Epithelial cell of prostate (primary cell): ENCODE data around the gene HIP1.
"Not testable (repeated sequence)": the region's sequence is repeated elsewhere in the genome, so short reads cannot be mapped to it uniquely, and the experiment has no call there.

ENCODE experiments used
- DNase-seq: peaks from one replicate; pipeline ENCODE4 v3.0.0-alpha.2; 2011; ENCODE audit warnings: low read depth, low spot score
- H3K27ac ChIP-seq: fragments of 450-650 bp; 2 replicates; pipeline ENCODE4 v1.5.1; 2017; ENCODE audit warnings: mild to moderate bottlenecking

HIP1 gene

GRCh38 chr7:75717746-75718145, 21.0 kb downstream of the HIP1 start:
- not testable (repeated sequence) for DNase-seq
- peak overlapping the region; percentile 57 for H3K27ac ChIP-seq

GRCh38 chr7:75716992-75717626, 21.6 kb downstream of the HIP1 start:
- peak overlapping the region; percentile 57 for H3K27ac ChIP-seq
- DNase-seq: no peak

- no peak overlapping the region for H3K27ac ChIP-seq
- no peak for DNase-seq
Observed at GRCh38 chr7:75715864-75716263, 22.9 kb downstream of the HIP1 start.

- no peak overlapping the region for H3K27ac ChIP-seq
- no peak for DNase-seq
Observed at GRCh38 chr7:75712517-75713361, 26.0 kb downstream of the HIP1 start.

- H3K27ac ChIP-seq: no peak overlapping the region
- no peak for DNase-seq
Observed at GRCh38 chr7:75711656-75712514, 26.9 kb downstream of the HIP1 start.

- H3K27ac ChIP-seq: no peak overlapping the region
- no peak for DNase-seq
Observed at GRCh38 chr7:75711076-75711475, 27.7 kb downstream of the HIP1 start.

- H3K27ac ChIP-seq: no peak overlapping the region
- DNase-seq: no peak
Observed at GRCh38 chr7:75704928-75705327, 33.8 kb downstream of the HIP1 start.

GRCh38 chr7:75702515-75702914, 36.2 kb downstream of the HIP1 start:
- no peak overlapping the region for H3K27ac ChIP-seq
- DNase-seq: no peak

GRCh38 chr7:75699993-75700392, 38.7 kb downstream of the HIP1 start:
- no peak for DNase-seq
- H3K27ac ChIP-seq: no peak overlapping the region

- H3K27ac ChIP-seq: no peak overlapping the region
- no peak for DNase-seq
Observed at GRCh38 chr7:75698358-75698757, 40.4 kb downstream of the HIP1 start.

- DNase-seq: no peak
- H3K27ac ChIP-seq: no peak overlapping the region
Observed at GRCh38 chr7:75696263-75697037, 42.3 kb downstream of the HIP1 start.

GRCh38 chr7:75694638-75695399, 43.9 kb downstream of the HIP1 start:
- H3K27ac ChIP-seq: no peak overlapping the region

GRCh38 chr7:75693668-75694067, 45.1 kb downstream of the HIP1 start:
- H3K27ac ChIP-seq, DNase-seq: not testable (repeated sequence)

More at GRCh38 chr7:75694638-75695399, 43.9 kb downstream of the HIP1 start:
- DNase-seq: no peak

- no peak for DNase-seq
- no peak overlapping the region for H3K27ac ChIP-seq
Observed at GRCh38 chr7:75691793-75692543, 46.8 kb downstream of the HIP1 start.

- no peak for DNase-seq
- H3K27ac ChIP-seq: no peak overlapping the region
Observed at GRCh38 chr7:75690121-75690523, 48.6 kb downstream of the HIP1 start.

- no peak for DNase-seq
- H3K27ac ChIP-seq: no peak overlapping the region
Observed at GRCh38 chr7:75689246-75690099, 49.3 kb downstream of the HIP1 start.

GRCh38 chr7:75688200-75689136, 50.3 kb downstream of the HIP1 start:
- H3K27ac ChIP-seq: no peak overlapping the region

More at GRCh38 chr7:75688200-75689136, 50.3 kb downstream of the HIP1 start:
- DNase-seq: no peak
